ENCODE measurements around the gene PPP1R12B. TPM values are rescaled to one million over a fixed set of nuclear protein-coding genes. Genes with fewer than 3 reads are reported as not detected.
"Not testable (repeated sequence)": the region's sequence is repeated elsewhere in the genome, so short reads cannot be mapped to it uniquely, and the experiment has no call there.

Gene PPP1R12B
- total RNA-seq, 1 donor: 26.8 TPM

- no peak for TF ChIP-seq CTCF (IDR thresholded peaks at IDR 0.05; ENCODE audit: insufficient read depth, low read length)
- H3K4me3 ChIP-seq (ENCODE audit: low read depth, low read length): no peak overlapping the region
- DNase-seq (ENCODE audit: low read depth): no peak
Measured at GRCh38 chr1:202551683-202552082, 203.2 kb downstream of the PPP1R12B start.

GRCh38 chr1:202552615-202553014 is 204.1 kb downstream of the PPP1R12B start:
- peak; percentile 47 for DNase-seq (ENCODE audit: low read depth)
- not testable (repeated sequence) for H3K4me3 ChIP-seq (ENCODE audit: low read depth, low read length)

- H3K4me3 ChIP-seq (ENCODE audit: low read depth, low read length); DNase-seq (ENCODE audit: low read depth): not testable (repeated sequence)
Measured at GRCh38 chr1:202553078-202553477, 204.6 kb downstream of the PPP1R12B start.

GRCh38 chr1:202553560-202554038 is 205.1 kb downstream of the PPP1R12B start:
- no peak overlapping the region for H3K4me3 ChIP-seq (ENCODE audit: low read depth, low read length)
- DNase-seq (ENCODE audit: low read depth): peak; percentile 74
- no peak for TF ChIP-seq CTCF (IDR thresholded peaks at IDR 0.05; ENCODE audit: insufficient read depth, low read length)

- DNase-seq (ENCODE audit: low read depth); H3K4me3 ChIP-seq (ENCODE audit: low read depth, low read length): not testable (repeated sequence)
Measured at GRCh38 chr1:202554619-202555018, 206.1 kb downstream of the PPP1R12B start.

- not testable (repeated sequence) for H3K4me3 ChIP-seq (ENCODE audit: low read depth, low read length); DNase-seq (ENCODE audit: low read depth)
Measured at GRCh38 chr1:202556037-202556436, 207.5 kb downstream of the PPP1R12B start.

GRCh38 chr1:202557662-202558061 is 209.2 kb downstream of the PPP1R12B start:
- not testable (repeated sequence) for H3K4me3 ChIP-seq (ENCODE audit: low read depth, low read length); DNase-seq (ENCODE audit: low read depth)

- no peak for TF ChIP-seq CTCF (IDR thresholded peaks at IDR 0.05; ENCODE audit: insufficient read depth, low read length)
- H3K4me3 ChIP-seq (ENCODE audit: low read depth, low read length): no peak overlapping the region
- no peak for DNase-seq (ENCODE audit: low read depth)
Measured at GRCh38 chr1:202561240-202561639, 212.7 kb downstream of the PPP1R12B start.

GRCh38 chr1:202561726-202562443 is 213.4 kb downstream of the PPP1R12B start:
- TF ChIP-seq CTCF (IDR thresholded peaks at IDR 0.05; ENCODE audit: insufficient read depth, low read length): peak; percentile 21
- no peak overlapping the region for H3K4me3 ChIP-seq (ENCODE audit: low read depth, low read length)
- no peak for DNase-seq (ENCODE audit: low read depth)

Measured in fibroblast of the aortic adventitia (primary cell).